HG03439 (cell line): ENCODE data around the gene CTDSPL.
A peak's percentile ranks its signal among the peaks of the same experiment; 100 is the strongest.
"Not testable (repeated sequence)": the region's sequence is repeated elsewhere in the genome, so short reads cannot be mapped to it uniquely, and the experiment has no call there.

Experiments used
- ATAC-seq: cut with Tn5 transposase; IDR thresholded peaks from one replicate; pipeline ENCODE4 v1.9.1; 2021; ENCODE audit warnings: mild to moderate bottlenecking, moderate library complexity; ENCODE audit not compliant: unreplicated experiment

The CTDSPL gene

DNA sequence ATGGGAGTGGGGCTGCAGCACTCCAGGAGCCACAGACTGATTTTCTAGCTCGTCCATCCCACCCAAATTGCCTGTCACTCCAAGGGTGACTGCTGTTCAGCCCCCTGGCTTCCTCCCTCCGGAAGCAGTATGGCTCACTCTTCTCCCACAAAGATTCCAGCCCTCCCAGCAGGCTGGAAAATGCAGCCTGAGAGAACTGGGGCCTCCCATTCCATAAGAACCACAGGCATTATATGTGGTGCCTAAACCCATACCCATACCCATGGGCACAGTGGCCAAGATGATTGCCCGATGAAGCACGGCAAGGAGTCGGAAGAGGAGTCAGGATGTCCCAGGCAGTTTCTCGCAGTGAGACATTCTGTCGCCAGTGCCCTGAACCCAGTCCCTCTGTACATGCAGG lies 122.9 kb downstream of the CTDSPL start:
- no peak for ATAC-seq

GRCh38 chr3:37985637-37986320 lies 124.1 kb downstream of the CTDSPL start:
- no peak for ATAC-seq

DNA sequence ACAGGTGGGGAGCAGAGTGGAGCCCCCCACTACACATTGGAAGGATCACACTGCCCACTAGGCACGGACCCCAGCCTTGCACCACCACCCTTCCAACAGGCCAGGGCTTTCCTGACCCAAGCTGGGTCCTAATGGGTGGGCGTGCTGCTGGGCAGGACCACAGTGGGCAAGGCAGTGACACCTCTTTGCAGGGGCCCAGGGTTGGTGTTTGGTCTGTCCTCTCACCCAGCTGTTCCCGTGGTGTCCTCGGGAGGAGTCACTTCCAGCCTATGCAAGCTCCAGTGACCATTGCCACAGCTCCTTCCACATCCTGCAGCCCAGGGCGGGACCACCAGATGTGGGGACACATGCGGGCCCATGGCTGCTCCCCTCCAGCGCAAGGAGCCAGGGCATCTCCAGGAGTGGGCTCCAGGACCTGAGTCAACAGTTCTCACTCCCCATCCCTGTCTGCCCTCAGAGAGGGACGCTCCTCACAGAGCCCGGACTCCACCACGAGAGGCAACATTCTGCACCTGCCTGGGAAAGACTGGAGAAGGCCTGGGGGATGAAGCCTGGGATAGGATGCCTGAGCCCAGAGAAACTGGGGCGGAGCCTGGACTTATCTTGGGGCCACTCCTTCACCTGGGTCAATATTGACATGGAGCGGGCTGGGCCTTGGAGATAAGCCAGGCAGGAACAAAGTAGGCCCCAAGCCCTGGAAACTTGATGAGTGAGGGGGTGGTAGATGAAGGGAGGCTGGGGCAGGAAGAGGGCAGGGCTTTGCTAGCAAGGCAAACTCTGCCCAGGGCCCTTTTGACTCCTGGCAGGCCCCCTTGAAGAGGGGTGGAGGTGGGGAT lies 125.0 kb downstream of the CTDSPL start:
- ATAC-seq: no peak

DNA sequence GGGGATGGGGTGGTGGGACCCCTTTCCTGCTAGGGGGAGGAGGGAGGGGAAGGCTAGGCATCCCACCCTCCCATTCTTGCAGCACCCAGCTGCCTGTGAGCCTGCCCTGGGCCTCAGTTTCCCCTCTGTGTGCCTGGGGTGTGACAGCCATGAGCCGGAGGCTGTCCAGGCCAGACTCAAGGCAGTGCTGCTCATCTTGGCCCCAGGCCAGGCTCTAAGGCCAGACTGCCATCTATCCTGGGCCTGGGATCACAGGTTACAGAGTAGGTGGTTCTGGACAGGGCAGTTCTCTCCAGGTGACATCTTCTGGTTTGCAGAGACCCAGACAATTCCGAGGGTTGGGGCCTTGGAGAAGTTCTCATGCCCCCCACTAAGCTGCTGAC lies 125.6 kb downstream of the CTDSPL start:
- no peak for ATAC-seq

DNA sequence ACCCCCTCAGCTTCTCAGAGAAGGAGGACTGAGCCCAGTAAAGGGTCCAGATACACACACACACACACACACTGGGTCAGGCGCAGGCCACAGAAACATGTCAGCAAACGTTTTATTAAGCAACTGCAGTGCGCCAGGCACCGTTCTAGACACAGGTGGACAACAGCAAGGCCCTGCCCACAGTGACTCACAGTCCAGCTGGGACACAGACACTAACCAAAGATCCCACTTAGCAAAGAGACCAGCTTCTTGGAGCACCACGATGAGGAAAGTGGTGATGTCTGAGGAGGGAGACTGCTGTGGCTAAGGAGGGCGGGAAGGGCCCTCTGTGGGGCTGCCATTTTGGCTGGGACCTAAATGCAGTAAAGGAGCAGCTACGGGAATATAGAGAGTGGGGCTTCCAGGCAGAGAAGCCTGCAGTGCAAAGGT lies 126.1 kb downstream of the CTDSPL start:
- ATAC-seq: no peak

GRCh38 chr3:37988376-37988775 lies 126.7 kb downstream of the CTDSPL start:
- ATAC-seq: not testable (repeated sequence)

- no peak for ATAC-seq
Observed at GRCh38 chr3:37988931-37989525, 127.3 kb downstream of the CTDSPL start.

GRCh38 chr3:37989821-37990480 lies 128.3 kb downstream of the CTDSPL start:
- no peak for ATAC-seq

DNA sequence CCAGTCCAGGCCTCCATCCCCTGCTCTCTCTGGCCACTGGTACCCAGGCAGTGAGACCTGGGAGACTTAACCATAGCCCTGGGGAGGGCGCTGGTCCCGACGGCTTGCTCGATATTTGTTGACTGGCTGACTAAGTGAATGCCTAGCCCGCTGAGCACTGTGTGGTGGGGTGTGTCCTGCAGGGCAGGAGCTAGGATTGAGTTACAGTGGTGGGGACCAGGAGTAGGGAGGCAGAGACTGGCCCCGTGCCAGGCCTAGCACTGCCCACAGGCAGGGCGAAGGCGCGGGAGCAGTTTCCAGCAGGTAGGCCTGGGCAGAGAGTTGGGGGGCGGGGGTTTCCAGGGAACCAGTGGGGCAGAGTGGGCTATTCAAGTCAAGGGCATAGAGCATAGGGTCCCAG lies 128.8 kb downstream of the CTDSPL start, which contains the start of gene VILL:
VILL (plus strand) TSS at position 260 of the 400 bp plus-strand sequence. CDS start 2,887 bp downstream, outside the sequence.
- ATAC-seq: no peak

- no peak for ATAC-seq
Observed at GRCh38 chr3:37991109-37991508, 129.4 kb downstream of the CTDSPL start.

DNA sequence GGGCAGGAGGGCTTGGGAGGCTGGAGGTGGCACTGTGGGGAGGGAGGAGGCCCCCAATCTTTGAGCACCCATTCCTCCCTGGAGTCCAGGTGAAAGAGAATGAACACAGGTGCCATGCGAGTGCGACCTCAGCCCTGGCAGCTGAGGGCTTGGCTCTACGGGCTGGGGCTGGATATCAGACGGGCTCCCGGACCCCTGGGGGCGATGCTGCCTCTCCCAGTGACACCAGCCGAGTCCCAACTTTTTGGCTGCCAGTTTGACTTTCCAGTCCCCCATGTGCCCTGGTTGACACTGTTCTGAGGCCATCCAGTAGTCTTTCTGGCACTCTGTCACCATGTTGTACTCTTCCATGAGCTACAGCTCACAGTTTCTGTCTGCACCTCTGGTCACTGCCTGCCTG lies 130.1 kb downstream of the CTDSPL start:
- no peak for ATAC-seq

DNA sequence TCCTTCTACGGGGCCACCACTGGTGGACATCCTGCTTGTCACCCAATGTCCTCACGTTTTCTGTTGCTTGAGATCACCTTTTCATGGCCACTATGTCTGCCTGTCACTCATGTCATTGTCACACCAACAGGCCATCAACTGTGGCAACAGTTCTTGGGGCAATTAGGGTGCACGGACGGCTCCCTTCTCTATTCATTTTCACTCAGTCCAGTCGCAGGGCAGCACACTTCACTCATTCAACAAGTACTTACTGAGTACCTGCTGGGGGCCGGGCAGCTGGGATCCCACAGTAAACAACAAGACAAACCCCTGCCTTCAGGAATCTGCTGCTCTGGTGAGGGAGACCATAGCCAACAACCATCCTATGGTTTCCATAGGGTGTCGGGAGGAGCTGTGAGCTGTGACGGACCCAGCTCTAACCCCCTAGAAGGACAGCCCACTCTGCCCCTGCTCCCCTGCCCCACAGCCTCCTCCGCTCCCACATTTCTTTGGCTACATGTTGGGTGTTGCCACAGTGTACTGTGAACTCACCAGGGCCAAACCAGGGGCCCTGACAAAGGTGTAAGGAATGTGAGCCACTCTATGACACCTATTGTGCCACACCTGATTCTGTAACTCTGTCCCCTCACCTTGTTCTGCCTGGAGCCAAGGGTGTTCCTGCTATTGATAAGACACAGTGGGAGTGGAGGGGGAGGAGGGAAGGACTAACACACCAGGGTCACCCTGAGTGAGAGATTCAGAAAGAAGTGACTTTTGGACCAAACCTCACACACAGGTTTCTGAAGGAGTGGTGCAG lies 130.8 kb downstream of the CTDSPL start:
- ATAC-seq: no peak

- no peak for ATAC-seq
Observed at GRCh38 chr3:37993067-37993455, 131.4 kb downstream of the CTDSPL start.

DNA sequence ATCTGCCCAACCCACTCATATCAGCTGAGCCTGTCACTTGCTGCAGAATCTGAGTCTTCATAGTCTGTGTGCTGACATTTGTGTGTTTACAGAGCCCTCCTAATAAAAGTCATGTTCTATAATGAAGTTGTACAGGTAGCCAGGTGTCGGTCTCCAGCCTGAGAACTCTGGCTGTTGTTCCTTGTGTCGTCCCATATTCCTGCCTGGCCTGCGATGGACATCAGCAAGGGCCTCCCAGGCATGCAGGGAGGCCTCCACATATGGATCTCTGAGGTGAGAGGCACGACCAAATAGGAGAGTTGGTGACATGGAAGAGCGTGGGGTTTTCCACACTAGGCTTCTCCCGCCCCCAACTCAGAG lies 131.8 kb downstream of the CTDSPL start:
- ATAC-seq: no peak

- peak; percentile 42 for ATAC-seq
Observed at GRCh38 chr3:37993820-37994638, 132.3 kb downstream of the CTDSPL start.

DNA sequence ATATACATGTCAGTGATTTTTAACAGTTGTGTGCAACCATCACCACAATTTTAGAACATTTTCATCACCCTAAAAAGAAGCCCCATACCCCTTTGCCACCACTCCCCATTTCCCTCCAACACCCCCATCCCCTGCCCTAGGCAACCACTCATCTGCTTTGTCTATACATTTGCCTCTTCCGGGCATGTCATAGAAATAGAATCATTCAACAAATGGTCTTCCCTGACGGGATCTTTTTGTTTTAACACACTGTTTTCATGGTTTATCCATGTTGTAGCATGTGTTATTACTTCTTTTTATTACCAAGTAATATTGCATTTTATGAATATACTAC lies 132.9 kb downstream of the CTDSPL start:
- no peak for ATAC-seq

- ATAC-seq: no peak
Observed at GRCh38 chr3:37995652-37996641, 134.3 kb downstream of the CTDSPL start.

GRCh38 chr3:37996785-37997301 lies 135.2 kb downstream of the CTDSPL start:
- ATAC-seq: peak; percentile 65
